NCI-H187 treated with DMSO at 0.1 percent for 48 hours (cell line): ENCODE measurements around the gene KIF21B.

Experiments used
- DNase-seq: peaks from one replicate; lab custom pipeline; 2025; lab: John Stamatoyannopoulos, UW

Gene KIF21B

DNA sequence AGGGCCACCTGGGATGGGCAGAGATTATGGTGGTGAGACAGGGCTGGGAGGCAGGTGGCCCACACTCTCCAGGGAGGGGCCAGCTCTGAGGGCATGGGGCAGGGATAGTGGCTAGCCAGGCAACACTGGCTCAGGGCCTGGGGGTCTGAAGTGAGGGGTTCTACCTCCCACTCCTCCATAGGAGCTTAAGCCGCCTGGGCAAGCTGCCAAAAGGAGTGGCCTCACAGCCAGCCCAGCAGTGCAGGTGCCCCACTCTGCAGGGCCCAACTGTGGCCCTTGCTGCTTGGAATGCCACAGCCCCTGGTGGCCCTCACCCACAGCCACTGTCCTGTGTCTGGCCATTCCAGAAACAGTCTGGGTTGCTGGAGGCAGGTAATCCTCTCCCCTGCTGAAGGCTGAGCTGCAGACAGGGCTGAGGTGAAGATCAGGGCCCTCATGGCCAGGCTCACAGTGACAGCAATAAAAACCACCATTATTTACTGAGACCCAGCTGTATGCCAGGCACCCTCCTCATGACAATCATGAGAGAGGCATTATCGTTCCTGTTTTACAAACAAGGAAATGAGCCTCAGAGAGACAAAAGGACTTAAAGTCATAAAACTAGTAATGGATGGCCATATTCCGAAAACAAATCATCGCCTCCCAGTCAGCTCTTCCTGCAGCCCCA is 31.0 kb downstream of the KIF21B start:
- DNase-seq, result no peak

DNA sequence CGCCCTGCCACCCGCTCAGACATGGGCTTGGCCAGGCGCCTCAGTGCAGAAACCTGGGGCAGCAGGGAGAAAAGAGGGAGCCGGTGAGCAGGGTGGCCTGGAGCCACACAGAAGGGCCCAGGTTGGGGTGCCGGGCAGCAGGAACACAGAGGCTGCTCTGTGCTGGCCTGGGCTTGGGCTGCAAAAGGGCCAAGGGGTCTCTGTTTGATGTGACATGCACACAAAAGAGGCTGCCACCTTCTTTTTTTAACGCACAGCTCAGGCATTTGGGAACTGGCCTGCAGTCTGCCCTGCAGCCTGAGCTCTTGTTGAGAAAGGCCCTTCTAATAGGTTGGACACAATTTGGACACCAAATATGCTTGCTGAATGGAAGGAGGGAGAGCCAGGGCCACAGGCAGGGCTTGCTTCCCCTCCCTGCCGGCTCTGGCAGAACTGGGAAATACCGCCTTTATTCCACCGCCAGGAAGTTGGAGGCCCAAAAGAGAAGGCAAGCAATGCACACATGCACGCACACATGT is 32.4 kb downstream of the KIF21B start:
- no peak for DNase-seq

DNA sequence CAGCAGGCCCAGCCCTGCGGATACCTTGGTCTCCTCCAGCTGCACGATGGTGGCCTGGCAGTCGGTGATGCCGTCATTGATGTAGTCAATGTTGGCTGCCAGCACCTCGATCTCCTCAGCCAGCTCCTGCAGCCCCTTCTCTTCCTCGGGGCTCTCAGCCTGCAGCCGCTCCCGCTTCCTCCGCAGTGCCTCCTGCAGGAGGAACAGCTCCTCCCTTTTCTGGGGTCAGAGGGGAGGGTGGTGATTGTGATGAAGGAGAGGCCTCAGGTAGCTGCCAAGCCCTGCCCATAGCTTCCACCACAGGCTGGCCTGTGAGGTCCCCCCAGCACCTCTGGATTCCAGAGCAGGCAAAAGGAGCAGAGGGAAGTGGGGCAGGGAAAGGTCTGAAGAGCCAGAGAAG is 33.4 kb downstream of the KIF21B start:
- DNase-seq, result no peak

DNA sequence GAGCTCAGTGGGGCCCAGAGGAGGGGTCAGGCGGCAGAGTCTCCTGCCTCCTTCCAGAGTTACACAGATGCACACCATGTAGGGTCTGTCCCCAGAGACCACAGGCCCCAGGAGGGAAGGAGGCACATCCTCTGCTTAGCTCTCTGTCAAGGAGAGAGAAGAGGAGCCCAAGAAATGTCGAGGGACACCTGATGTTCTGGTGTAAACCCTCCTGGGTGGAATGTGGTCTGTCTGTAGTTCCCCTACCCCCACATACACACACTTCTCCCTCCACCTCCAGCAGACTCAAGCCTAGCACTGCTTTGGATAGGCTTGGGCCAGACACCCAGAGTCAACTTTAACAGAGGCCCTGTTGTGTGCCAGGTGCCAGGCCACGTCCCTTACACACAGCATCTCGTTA is 34.2 kb downstream of the KIF21B start:
- DNase-seq, result no peak

DNA sequence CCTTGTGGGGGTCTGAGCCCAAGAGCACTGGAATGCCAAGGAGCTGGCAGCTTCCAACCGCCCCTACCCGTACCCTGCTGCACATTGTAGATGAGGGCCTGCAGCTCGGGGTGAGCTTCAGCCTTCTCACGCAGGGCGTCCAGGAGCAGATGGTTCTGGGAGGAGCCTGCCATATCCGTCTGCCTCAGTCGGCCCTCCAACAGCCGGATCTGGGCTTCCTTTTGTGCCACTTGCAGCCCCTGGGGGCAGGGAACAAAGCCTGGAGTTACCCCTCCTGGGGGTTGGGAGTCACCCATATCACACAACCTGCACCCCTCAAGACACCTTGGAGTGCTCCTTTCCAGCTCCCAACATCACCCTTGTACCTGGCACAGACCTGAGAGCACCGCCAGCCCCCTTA is 34.8 kb downstream of the KIF21B start:
- no peak for DNase-seq

DNA sequence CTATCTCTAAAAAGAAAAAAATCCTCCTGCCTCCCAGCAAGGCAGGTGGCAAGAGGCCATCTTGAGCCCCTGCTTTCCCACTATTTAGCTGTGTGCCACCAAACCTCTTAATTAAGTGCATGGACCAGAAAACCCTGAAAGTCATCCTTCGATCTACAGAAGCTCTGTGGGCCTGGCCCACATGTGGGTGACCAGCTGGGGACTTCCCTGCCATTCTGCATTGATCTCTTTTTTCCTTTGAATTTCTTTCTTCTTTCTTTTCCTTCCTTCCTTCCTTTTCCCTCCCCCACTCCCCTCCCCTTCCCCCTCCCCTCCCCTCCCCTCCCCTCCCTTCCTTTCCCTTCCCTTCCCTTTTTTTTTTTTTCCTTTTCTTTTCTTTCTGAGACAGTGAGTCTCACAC is 38.0 kb downstream of the KIF21B start:
- no peak for DNase-seq

DNA sequence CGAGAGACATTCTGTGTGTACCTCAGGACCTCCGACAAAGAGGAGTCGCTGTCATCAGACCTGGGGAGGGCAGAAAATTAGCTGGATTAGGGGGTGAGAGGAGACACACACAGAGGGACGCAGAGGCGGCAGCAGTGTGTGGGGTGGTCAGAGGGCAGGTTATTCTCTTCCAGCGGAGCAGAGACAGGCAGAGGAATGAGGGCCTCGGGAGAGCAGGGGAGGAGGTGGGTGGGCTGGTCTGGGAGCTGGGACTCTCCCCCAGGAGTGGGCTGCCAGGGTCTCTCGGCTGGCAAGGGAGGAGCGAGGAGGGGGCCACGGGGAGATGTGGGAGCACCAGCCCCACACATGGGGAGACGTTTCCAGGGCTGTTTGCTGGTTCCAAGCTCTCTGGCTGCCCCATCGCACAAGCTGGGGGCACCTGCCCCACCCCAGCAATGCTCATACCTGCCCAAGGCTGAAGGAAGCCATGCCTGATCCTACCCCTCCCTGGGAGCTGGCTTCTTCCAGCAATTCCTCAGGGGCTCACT is 40.4 kb downstream of the KIF21B start:
- no peak for DNase-seq

DNA sequence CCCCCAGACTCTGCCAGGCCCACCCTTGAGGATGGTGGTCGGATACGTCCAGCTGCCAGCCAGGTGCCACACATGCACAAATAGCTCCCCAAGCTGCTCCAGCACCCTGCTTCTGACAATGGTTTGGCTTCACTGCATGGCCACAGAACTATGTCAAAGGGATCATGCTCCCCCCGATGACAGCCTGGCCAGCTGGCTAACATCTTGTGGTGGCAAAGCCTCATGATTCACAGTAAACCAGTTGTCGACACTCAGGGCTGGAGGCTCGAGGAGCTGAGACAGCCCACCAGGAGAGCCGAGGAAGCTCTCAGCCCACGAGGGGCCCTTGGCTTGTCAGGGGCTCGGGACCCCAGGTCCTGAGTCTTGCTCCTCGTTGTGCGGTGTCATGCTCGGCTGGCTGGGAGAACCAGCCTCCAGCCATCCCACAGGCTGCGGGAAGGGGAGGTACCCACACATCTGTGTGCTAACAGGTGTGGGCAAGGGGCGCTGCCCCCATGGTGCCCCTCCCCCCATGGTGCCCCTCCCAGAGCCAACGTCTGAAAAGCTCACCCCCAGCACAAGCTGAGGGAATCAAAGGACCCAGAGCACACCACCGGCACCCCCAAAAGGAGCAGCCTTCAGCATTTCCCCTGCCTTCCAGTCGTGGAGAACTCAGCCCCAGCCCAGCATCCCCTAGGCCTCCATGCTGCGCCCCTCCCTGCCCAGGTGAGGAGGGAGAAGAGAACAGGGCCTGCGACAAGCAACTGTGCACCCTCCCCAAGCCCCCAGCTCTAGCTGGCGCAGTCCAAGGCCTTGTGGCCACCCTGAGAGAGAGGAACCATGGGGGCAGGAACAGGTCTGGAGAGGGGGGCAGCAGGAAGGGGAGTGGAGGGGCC is 41.2 kb downstream of the KIF21B start:
- DNase-seq, result no peak

DNA sequence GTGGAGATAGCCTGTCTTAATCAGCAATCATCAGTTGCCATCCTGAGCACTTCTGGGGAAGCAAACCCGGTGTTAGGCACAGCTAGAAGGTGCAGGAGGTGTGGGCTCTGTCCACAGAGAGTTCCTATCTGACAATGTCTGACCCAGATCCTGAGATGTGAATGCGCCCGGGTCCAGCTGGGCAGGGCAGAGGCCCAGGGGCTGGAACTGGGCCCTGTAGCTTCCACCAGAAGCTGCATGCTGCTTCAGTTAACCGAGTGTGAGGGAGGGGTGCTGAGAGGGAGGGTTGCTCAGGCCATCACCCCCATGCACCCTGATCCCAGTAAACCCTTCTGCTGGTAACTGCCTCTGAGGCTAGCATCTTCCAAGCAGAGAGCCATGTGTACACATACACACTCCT is 42.2 kb downstream of the KIF21B start:
- DNase-seq, result no peak

DNA sequence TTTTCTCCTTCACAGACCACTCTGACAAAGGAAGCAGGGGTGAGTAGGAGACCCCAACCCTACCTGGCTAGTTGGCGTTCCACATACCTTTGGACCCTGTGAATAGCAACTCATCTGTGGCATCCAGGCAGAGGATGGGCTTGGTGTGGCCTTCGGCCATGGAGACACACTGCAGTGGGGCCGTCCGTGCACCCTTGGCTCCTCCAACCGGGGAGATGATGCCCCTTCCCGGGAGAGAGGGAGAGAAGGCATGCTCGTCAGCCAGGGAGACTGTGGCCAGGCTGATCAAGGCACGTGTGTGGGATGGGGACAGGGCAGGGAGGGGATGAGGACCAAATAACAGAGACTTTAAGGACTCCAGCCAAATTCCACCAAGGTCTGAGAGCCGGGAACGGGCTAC is 42.6 kb downstream of the KIF21B start:
- no peak for DNase-seq

DNA sequence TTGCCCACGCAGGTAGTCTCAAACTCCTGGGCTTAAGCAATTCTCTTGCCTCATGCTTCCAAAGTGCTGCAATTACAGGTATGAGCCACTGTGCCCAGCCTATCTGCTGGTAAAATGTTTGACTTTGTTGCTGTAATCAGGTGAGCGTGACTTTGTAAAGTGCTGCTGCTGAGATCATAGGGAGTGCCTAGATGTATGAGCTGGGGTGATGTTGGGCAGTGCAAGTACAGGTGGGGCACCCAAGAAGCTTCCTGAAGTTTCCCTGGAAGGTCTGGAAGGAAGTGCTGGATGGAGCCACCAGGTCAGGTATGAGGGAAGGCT is 43.1 kb downstream of the KIF21B start:
- DNase-seq, result no peak

DNA sequence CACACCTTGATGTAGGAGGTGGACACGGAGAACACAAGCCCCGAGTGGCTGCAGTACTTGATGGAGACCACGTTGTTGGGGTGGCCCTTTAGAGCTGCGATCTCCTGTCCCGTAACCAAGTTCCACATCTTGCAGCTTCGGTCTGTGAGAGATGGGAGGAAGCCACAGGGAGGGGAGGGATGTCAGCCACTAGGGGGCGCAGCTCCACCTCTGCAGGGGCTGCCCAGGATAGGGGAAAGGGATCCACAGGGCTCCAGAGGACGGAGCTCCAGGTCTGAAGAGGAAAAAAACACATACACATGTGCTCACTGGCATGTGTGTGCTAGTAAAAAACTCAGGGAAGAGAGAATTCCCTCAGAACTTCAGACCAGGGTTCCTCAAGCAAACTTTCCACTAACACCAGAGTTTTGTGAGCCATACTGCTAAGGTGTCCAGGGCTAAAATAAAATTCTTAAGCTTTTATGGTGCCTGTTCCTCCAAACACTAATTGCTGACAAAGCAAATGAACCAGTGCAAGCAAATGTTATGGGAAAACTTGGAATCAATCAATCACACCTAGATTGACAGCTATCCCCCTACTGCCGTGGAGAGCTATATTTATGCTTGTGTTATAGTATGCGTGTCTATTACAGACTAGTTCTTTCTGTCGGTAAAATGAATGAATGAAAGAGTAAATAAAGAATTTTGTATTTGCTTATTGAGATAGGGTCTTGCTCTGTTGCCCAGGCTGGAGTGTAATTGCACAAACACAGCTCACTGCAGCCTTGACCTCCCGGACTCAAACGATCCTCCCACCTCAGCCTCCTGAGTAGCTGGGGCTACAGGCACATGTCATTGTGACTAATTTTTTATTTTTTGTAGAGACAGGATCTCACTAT is 43.7 kb downstream of the KIF21B start:
- no peak for DNase-seq

DNA sequence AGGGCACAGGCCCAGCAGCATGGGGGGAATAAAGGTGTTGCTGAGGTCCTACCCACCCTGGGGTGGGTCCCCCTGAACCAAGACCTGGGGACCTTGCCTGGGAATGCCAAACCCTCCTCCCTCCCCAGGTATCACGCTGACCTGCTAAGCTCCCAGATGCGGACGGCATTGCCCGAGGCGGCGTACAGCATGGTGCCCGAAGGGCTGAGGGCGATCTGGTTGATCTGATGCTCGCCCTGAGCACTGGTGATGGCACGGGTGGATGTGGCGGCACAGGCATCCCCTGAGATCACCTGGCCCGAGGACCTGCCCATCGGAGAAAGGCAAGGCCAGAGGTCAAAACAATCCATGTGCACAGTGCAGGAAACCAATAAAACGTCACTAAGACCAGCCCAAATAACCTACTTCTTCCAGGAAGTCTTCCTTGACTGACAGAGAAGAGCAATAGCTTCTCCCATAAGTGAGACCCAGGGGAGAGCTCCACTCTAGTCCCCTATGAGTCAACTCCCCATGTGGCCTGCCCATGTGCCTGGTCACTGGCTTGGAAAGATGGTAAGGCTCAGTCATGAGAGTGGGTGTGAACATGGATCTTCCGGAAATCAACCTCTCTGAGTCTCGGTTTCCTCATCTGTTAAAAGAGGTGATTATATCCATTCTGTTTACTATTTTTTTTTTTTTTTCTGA is 46.3 kb downstream of the KIF21B start:
- DNase-seq, result no peak

DNA sequence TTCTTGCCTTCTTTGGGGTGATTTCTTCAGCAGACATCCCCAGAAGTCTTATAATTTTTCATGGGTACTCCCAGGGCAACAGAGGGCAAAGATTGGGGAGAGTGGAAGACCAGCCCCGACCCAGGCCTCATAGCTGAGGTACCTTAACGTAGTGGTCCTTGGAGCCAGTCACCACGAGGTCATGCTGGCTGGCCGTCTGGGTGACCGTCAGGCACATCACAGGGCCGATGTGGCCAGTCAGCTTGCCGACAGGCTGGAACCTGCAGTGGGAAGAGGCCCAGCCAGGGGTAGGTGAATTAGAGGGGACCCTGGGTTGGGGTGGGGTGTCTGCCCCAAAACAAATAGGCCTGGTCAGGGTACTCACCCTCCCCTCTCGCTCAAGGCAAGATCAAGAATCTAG is 46.9 kb downstream of the KIF21B start:
- DNase-seq, result no peak

DNA sequence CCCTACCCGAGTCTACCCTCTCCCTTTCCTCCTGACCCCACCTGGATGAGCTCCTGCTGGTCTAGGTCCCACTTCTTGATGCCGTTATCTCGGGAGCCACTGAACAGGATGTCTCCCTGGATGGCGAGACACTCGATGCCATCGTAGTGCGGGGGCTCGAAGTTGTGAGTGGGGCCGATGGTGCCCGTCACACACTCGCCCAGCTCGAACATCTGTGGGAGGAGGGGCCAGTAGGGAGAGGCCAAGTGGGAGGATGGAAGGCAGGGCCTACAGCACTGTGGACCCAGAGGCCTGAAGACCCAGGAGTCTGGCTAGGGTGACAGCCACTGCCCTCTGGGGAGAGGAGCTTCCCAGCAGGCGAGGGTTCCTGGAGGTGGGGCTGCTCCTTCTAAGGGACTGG is 48.1 kb downstream of the KIF21B start:
- DNase-seq, result no peak

DNA sequence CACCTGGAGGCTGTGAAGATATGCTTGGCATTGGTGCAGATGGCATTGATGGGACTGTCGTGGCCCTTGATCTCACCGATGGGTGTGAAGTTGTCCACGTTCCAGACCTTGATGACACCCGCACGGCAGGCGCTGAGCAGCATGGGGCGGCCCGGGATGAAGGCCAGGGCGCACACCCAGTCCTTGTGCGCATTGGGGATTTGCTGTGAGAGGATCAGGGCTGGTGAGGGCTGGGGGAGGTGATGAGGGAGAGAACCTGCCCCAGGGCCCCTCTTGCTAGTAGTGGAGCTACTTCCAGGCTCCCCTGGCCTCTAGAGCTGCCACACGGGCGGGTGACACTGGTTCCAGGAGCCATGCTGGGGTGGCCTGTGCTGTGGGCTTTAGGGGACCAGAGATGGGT is 48.8 kb downstream of the KIF21B start:
- no peak for DNase-seq

DNA sequence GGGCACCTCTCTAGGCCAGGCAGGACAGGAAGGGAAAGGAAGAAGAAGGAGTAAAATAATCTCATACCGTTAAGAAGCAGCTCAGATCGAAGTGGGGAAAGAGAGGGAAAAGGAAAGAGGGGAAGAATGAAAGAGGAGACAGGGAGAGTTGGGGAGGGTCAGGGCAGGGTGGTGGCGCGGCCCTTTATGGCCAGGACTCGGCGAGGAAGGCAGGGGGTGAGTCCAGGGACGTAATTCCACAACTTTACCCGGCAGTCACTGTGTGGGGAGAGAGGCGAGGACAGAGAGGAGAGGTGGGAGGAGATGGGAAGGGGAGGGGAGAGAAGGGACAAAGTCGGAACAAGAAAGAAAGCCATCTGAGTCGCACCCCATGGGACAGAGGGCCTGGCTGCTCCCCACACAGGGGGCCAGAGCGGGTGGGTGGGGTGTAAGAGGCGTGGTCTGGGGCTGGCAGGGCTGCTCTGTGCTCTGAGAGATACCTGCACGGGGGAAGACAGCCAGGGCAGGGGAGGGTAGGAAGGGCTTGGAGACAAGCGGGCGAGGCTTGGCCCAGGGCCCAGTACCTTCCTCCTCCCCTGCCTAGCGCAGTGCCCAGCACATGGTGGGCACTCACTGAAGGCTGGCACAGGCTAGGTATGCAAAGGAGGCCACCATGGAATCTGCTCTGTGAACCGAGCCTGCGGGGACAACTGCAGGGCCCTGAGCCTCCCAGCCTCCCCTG is 49.4 kb downstream of the KIF21B start:
- DNase-seq, result no peak

DNA sequence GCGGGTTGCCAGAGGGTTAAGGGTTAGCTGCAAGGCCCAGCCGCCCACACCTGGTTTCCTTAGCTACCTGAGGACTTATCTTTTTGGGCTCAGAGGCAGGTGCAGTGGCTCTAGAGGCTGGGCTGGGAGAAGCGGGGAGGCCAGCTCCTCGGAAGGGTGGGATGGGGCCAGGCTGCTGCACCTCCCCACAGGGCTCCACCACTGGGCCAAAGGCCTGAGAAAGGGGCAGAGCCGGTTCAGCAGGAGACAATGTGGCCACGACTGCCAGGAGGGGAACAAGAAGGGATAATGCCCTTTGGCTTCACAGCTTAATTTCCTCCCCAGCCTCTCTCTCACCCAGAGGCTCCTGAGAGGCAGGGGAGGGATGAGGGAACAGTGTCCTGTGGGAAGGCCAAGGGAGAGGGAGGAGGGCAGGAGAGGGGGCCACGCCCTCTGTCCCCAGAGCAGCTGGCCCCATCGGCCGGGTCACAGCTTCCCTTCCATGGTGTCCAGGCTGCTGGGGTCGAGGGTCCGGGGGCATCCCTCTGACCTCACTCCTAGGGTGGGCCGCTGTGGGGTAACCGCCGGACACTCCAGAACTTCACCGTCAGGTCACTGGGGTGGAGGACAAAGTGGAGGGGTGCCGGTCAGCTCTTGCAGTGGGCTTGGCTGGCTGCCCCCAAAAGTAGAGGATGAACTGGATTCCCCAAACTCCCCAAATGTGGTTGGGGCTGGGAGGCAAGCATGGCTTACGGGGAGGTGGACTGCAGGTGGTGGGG is 50.4 kb downstream of the KIF21B start:
- no peak for DNase-seq

DNA sequence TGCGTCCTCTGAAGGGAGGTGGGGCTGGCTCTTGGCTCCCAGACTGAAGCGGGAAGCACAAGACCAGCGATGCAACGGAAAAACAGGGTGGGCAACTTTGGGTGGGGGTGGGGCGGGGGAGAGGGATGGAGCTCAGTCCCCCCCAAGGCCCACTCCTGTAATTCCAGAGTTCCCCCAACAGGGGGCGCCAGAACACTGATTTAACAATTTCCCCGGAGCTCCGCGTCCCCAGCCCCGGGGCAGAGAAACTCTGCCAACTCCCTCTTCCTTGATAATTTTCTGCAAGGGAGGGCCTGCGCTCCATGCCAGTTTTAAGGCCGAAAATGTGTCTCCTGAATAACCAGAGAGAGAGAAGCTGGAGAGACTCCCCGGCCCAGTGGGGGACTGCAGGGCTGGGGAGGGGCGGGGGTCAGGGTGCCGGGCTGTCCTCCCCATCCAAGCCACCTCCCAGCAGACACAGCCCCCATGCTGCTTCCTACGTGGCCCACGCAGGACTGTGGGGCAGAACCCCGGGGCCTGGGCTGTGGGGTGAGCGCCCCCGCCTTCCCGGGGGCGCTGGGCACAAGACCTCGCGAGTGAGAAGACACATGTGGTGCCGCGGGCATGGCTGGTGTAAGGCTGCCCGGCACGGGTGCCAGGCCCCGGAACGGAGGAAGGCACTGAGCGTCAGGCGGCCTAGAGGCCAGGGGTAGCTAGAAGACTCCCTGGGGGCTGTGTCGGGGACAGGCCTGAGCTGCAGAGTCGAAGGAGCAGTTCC is 51.4 kb downstream of the KIF21B start:
- DNase-seq, result no peak
